ENCODE measurements around the gene RNASET2.

RNASET2 gene

GRCh38 chr6:166944666-166945256 is 11.6 kb downstream of the RNASET2 start:
- no peak for DNase-seq

DNA sequence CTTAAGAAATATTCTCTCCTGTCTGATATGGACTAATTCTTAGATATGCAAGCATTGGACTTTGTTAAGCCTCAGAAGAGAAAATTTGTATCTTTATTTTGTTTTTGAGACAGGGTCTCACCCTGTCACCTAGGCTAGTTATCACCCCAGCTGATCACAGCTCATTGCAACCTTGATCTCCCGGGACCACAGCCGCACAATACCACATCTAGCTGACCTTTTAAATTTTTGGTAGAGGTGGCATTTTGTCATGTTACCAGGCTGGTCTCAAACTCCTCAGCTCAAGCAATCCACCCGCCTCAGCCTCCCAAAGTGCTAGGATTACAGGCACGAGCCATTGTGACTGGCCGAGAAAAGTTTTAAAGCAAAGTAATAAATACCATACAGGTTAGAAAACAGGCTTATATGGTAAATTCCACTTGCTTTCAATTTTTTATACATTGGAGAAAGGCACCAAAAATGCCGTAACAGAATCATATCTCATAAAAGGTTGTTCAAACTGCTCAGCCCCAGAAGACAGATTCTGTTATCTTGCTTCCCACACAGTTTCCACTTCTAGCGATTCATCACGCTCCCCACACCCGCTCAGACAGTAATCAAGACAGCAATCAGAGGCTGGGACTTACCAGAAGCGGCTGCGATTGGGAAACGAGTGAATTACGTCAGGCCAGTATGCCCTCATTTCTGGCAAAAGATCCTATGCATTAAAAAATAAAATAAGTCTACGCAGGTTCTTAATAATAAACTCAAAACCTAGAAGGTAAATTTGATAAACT is 13.8 kb downstream of the RNASET2 start:
- peak in 1 of 4 experiments; percentile 21 for DNase-seq

DNA sequence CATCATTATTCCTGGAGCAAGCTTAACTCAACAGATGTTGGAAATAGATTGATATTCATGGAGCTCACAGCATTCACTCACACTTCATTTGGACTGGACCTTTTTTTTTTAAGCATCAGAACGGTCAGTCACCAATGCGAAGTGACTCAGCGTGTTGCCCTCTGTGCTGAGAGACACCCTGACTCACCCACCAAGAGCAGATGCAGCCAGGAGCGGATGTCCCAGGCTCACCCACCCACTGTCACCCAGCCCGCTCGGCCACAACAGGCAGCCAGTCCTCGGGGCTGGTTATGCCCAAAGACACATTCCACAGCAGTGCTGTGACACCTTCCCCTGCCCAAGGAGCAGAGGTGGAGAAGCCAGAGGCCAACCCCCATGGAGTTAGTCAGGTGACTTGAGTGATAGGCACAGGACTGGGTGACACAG is 15.7 kb downstream of the RNASET2 start:
- no peak for DNase-seq

GRCh38 chr6:166939894-166940293 is 16.5 kb downstream of the RNASET2 start:
- no peak for DNase-seq

GRCh38 chr6:166939345-166939744 is 17.0 kb downstream of the RNASET2 start:
- DNase-seq = no peak

- no peak for DNase-seq
These were observed 17.6 kb downstream of the RNASET2 start for GRCh38 chr6:166938704-166939103.

- no peak for DNase-seq
These were observed 18.2 kb downstream of the RNASET2 start for GRCh38 chr6:166938150-166938549.

- no peak for DNase-seq
These were observed 18.6 kb downstream of the RNASET2 start for GRCh38 chr6:166937746-166938145.

- DNase-seq = no peak
These were observed 20.1 kb downstream of the RNASET2 start for GRCh38 chr6:166936079-166936787.

DNA sequence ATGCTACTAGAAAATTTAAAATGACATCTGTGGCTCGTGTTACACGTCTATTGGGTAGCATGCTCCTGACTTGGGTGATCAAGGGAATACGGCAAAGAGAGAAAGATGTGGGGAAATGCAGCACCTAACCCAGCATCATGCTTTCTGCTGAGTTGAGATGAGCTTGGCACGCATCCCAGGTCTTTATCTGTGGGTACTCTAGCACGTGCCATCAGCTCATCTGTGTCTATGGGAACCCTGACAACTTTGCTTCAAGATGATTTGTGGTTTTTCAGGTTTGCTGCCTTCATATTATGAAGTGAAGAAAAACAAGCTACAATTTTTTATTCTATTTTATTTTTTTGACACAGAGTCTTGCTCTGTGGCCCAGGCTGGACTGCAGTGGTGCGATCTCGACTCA is 21.0 kb downstream of the RNASET2 start:
- no peak for DNase-seq

- no peak for DNase-seq
These were observed 22.2 kb downstream of the RNASET2 start for GRCh38 chr6:166934174-166934573.

- DNase-seq = no peak
These were observed 23.0 kb downstream of the RNASET2 start for GRCh38 chr6:166933396-166933795.

DNA sequence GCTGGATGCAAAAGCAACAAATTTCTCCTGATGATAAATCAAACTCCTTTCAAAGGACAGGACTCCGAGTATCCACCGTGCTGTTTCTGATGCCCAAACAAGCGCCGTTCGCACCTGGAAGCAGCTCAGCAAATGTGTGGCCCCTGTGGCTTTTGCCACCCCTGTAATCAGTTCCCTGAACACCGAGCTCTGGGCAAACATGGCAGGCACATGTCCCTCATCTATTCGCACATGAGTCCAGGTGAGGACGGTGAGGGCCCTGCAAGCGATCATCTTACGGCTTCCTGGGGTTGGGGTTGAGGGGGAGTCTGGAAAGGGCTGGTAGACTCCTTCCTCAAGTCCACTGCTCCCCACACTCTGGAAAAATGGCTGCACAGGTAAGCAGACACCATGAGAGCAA is 23.7 kb downstream of the RNASET2 start:
- DNase-seq = no peak

DNA sequence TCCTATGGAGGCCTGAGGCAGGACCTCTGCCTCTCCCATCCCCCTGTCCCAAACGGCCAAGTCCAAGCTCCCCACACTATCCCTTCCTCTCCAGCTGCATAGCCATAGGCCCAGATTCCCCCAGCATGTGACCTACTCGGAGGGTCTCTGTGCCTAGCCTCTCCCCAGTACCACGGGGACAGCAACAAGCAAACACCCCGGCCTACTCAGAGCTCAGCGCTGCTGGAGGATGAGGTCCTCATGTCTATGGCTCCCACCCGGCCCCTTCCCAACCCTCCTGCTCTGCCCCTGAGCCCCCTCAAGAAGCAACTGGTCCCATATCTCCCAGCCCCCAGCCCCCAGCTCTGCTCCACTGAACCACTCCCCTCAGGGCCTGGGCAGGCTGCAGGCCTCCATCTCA is 24.2 kb downstream of the RNASET2 start:
- no peak for DNase-seq

DNA sequence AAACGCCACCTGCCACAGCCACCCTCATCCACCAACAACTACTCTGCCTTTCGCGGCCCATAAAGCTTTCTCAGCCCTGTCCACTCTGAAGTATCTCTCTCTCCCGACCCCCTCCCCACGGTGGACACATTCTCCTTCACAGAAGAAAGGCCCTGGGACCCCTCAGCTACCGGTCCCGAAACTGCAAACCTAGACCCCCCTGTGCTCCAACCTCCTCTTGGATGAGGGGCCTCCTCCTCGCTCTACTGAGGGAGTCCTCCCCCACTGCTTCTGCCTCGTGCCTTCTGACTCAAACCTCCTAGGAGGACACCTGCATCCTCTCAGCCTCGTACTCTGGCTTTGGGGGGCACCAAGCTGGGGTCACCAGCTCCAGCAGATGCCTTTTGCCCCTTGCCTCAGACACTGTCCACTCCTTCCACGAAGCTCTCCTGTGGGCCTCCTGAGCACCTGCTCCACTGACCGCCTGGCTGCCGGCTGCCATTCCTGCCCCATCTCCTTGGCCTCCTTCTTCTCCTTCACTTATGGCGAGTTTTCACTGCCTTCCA is 24.9 kb downstream of the RNASET2 start:
- no peak for DNase-seq

GRCh38 chr6:166930354-166930891 is 25.9 kb downstream of the RNASET2 start:
- DNase-seq = no peak

GRCh38 chr6:166929542-166930189 is 26.7 kb downstream of the RNASET2 start:
- DNase-seq = no peak

DNA sequence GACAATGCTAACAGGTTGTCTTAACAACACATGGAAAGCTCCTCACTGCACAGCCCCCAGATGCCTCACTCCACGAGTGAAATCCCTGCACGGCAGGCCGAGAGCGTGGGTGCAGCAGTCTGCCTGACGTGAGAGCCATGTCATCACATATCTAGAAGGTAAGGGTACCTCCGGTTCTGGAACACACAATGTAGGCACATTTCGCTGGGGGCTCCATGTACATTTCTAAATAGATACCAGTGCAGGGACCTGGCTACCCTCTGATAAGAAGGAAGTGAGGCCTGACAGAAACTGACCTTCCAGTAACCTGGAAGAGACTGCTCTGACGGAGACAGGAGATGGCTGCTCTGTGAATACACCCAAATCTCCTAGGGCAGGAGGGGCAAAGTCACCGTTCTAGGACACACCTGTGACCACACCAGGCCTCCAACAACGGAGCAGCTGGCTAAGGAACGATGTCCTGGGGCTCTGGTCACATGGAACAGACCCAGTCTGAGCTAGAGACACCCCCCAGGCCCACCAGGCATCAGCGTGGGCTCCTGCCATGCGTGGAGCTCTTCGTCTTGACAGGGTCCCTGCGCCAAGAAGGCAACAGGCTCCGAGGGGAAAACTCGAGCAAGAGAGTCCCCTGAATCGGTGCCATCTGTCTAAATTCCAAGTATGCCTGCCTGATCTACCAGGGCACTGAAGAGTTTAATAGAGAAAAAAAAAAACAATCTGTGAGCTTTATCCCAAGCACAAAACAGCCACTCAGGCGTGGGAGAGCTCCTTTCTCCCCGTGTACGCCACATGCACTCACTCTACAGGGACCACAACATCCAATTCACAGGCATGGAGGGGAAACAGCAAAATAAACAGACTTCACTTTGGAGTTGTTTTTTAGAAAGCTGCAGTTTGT is 27.5 kb downstream of the RNASET2 start:
- no peak for DNase-seq

DNA sequence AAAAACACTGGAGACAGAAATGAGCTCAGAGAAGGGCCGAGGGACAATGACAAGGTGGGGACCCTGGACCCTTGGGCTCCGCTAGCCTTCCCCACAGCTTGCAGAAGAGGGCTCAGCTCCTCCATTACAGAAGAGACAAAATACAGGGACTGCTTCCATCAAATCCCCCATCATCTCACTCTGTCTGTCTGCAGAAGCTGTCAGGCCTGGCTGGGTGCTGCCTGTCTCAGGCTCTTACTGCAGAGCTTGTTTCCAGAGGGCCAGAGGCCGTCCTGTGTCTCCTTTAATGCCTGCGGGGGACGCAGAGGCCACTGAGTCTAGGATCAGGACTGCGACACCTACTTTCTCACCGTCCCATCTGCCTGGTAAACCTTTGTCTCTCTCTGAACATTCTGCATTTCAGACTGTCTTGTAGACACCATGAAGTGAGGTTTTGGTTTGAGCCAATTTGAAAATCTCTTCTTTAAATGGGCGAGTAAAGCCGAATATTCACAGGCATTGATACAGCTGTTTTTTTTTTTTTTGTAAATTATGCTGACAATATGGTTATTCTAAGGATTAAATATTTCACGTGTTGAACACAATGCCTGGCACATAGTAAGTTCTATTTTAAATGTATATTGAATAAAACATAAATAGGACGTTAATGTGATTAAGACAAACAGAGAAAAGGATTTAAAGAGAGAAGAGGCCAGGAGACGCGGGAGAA is 28.3 kb downstream of the RNASET2 start:
- DNase-seq = no peak

GRCh38 chr6:166927240-166927934 is 29.0 kb downstream of the RNASET2 start:
- DNase-seq = no peak

GRCh38 chr6:166926748-166927147 is 29.6 kb downstream of the RNASET2 start:
- DNase-seq = no peak
